Smooth muscle cell (in vitro differentiated cells): ENCODE data around the gene DBF4B. TPM values are rescaled to one million over a fixed set of nuclear protein-coding genes. Genes with fewer than 3 reads are reported as not detected.
A peak's percentile ranks its signal among the peaks of the same experiment; 100 is the strongest.

Experiments
- DNase-seq: peaks from one replicate; lab custom pipeline; 2025; ENCODE audit not compliant: unreplicated experiment; lab: John Stamatoyannopoulos, UW
- H2AFZ ChIP-seq: fragments of 200-600 bp; sonication (generic); 2 replicates; pipeline ENCODE4 v1.6.0; 2016; ENCODE audit warnings: antibody characterized with exemption, low read depth, mild to moderate bottlenecking
- H3F3A ChIP-seq: fragments of 200-600 bp; sonication (generic); 2 replicates; pipeline ENCODE4 v1.6.0; 2017; ENCODE audit warnings: antibody characterized with exemption, low read depth
- H3K27ac ChIP-seq: fragments of 200-600 bp; sonication (generic); 2 replicates; pipeline ENCODE4 v1.5.1; 2016; ENCODE audit warnings: low read depth, mild to moderate bottlenecking
- H3K27me3 ChIP-seq: fragments of 200-600 bp; sonication (generic); 2 replicates; pipeline ENCODE4 v1.6.1; 2016; ENCODE audit warnings: low read depth, mild to moderate bottlenecking
- H3K36me3 ChIP-seq: fragments of 200-600 bp; sonication (generic); 2 replicates; pipeline ENCODE4 v1.5.1; 2016; ENCODE audit warnings: low read depth
- H3K4me1 ChIP-seq: fragments of 200-600 bp; sonication (generic); 2 replicates; pipeline ENCODE4 v1.5.1; 2016; ENCODE audit warnings: low read depth
- H3K4me2 ChIP-seq: fragments of 200-600 bp; sonication (generic); 2 replicates; pipeline ENCODE4 v1.6.0; 2016; ENCODE audit warnings: mild to moderate bottlenecking
- H3K4me3 ChIP-seq: fragments of 200-600 bp; sonication (generic); 2 replicates; pipeline ENCODE4 v1.5.1; 2016; ENCODE audit warnings: mild to moderate bottlenecking
- H3K79me2 ChIP-seq: fragments of 200-600 bp; sonication (generic); 2 replicates; pipeline ENCODE4 v1.6.0; 2016; ENCODE audit warnings: low read depth, mild to moderate bottlenecking
- H3K9ac ChIP-seq: fragments of 200-600 bp; sonication (generic); 2 replicates; pipeline ENCODE4 v1.6.0; 2016; ENCODE audit warnings: low read depth
- H3K9me3 ChIP-seq: fragments of 200-600 bp; sonication (generic); replicated peaks from 2 replicates; pipeline ENCODE4 v1.5.1; 2016; ENCODE audit warnings: low read depth
- H4K20me1 ChIP-seq: fragments of 200-600 bp; sonication (generic); 2 replicates; pipeline ENCODE4 v1.6.0; 2016; ENCODE audit warnings: low read depth
- CTCF ChIP-seq: fragments of 200-600 bp; sonication (generic); IDR thresholded peaks from 2 replicates; pipeline ENCODE4 v1.5.1; 2017; ENCODE audit warnings: borderline replicate concordance, mild to moderate bottlenecking, antibody characterized with exemption; ENCODE audit not compliant: insufficient read depth, poor library complexity, severe bottlenecking
- WGBS: methylation state at CpG from one replicate; pipeline ENCODE4 v1.1.7; 2016; ENCODE audit warnings: low lambda C conversion rate; 5-methylcytosine and 5-hydroxymethylcytosine counted together
- polyA plus RNA-seq: library from polyadenylated mRNA; unstranded; fragments of >200 nt; fragmentation: Nextera tagmentation; extraction: Ambion mirVana; gene quantifications from 2 replicates; pipeline ENCODE4 v1.2.1, GENCODE V29; 2016
- total RNA-seq: library from RNA; depleted of rRNA; stranded (reverse); fragments of >200 nt; gene quantifications from 2 replicates; pipeline ENCODE4 v1.2.3, GENCODE V29; 2014

Gene DBF4B, protein sequence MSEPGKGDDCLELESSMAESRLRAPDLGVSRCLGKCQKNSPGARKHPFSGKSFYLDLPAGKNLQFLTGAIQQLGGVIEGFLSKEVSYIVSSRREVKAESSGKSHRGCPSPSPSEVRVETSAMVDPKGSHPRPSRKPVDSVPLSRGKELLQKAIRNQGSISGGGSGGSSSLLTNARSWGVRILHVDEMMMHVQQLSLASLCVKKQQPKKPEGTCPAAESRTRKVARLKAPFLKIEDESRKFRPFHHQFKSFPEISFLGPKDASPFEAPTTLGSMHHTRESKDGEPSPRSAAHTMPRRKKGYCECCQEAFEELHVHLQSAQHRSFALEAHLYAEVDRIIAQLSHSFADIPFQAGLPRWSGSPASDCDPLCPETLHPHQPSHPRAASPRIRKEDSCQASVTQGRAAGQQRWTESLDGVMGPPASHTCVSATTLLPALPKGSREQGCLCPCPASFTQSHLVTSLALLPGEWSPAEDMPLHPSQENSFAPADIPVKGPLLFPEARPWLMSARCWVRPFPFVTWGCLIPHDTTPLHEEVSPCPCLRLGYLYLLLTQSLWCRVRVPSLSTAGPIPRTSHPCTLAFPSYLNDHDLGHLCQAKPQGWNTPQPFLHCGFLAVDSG
- total RNA-seq, result 1.6 and 3.3 TPM in 2 replicates
- 2.7 and 4.1 TPM in 2 replicates for polyA plus RNA-seq

DNA sequence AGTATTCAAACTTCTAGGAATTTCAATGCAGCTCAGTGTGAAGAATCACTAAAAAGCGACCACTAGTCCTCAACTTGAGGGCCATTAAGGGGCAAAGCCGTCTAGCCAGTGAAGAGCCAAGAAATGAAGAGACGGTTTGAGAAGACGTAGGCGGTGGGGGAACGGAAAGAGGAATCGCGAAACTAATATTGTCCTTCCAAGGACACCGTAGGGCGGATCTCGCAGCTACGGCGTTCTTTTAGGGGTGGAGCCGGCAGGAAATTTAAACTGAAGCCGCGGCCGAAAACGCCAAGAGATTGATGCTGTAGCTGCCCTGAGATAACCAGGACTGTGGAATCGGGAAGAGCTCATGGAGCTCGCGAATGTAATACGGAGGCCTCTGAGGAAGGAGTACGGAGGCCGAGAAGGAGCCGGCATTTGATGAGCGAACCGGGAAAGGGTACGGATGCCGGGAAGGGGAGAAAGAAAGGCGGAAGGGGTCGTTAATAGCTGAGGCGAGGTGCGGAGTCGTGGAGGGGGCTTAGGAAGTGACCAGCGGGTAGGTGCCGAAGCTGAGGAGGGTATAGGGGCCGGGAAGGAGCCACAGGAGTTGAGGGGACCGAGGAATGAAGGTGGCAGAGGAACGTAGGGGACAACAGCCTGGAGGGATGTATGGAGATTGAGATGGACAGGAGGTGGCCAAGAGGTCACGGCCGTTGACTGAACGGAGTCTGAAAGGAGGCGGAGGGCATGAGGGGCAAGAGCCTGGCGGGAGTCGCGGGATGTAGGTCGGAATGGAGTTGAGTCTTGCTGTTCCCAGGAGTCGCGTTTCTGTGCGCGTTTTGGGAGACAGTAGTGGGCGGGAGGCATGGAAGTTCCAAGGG is at the start of gene DBF4B:
Gene DBF4B, plus strand, starts transcription at position 265 of the 863 bp plus-strand sequence. Its CDS starts 156 bp downstream, at position 421.
- Histone ChIP-seq H3K4me3 (peak within 1 kb of the TSS; percentile 85), H3K9ac (peak within 1 kb of the TSS; percentile 65), H4K20me1 (no peaks in the 10 kb centered on the region), H3K4me1 (peaks cover 18% of the 10 kb centered on the region), H2AFZ (peak within 1 kb of the TSS; percentile 88), H3K9me3 (no peaks in the 10 kb centered on the region), H3K4me2 (peak within 1 kb of the TSS; percentile 84), H3K27ac (peak within 1 kb of the TSS; percentile 57), H3K27me3 (no peaks in the 10 kb centered on the region), H3F3A (no peaks in the 10 kb centered on the region), H3K79me2 (peaks cover 19% of the 10 kb centered on the region), H3K36me3 (no peaks in the 10 kb centered on the region)
- TF ChIP-seq CTCF, result no peak
- WGBS, result 1% methylated on average over 52 of the region's 52 CpGs
- DNase-seq, result peak; percentile 25

DNA sequence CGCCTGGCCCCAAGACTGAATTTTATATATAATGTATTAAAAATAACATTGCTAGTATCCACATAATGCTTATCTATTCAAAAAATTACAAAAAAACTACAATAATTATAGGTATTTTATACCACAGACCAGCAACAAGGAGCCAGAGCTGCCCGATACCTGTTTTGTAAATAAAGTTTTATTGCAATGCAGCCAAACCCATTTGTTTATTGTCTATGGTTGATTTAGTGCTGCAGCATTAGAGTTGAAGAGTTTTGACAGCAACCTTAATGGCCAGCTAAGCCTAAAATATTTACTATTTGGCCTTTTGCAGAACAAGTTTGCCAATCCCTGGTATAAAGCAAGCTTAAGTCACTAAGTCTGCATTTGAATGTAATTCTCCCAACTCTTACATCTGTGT is 46.6 kb upstream of the DBF4B start:
- H3K4me3 ChIP-seq, result no peak overlapping the region
- no peak for DNase-seq
- no peaks in the 10 kb centered on the region for H3K9me3 ChIP-seq
- no peak overlapping the region for H3K9ac ChIP-seq
- no peaks in the 10 kb centered on the region for H3K4me1 ChIP-seq
- TF ChIP-seq CTCF, result no peak
- no peaks in the 10 kb centered on the region for H4K20me1 ChIP-seq
- H3K36me3 ChIP-seq, result no peaks in the 10 kb centered on the region
- peak overlapping the region; percentile 30 for H2AFZ ChIP-seq
- peaks cover 17% of the 10 kb centered on the region for H3K27me3 ChIP-seq
- no peak overlapping the region for H3K4me2 ChIP-seq
- H3K79me2 ChIP-seq, result no peaks in the 10 kb centered on the region
- peaks cover 3% of the 10 kb centered on the region for H3F3A ChIP-seq
- H3K27ac ChIP-seq, result no peak overlapping the region
- WGBS, result 88% methylated on average over 2 of the region's 2 CpGs

- no peaks in the 10 kb centered on the region for H3K4me1 ChIP-seq
- no peak overlapping the region for H3K9ac ChIP-seq
- whole genome bisulfite sequencing, result 88% methylated on average over 1 of the region's 1 CpG
- no peak for TF ChIP-seq CTCF
- DNase-seq, result no peak
- H4K20me1 ChIP-seq, result no peaks in the 10 kb centered on the region
- no peak overlapping the region for H3K4me2 ChIP-seq
- H3K27ac ChIP-seq, result no peak overlapping the region
- H3F3A ChIP-seq, result peaks cover 3% of the 10 kb centered on the region
- no peaks in the 10 kb centered on the region for H3K79me2 ChIP-seq
- no peaks in the 10 kb centered on the region for H3K9me3 ChIP-seq
- no peak overlapping the region for H2AFZ ChIP-seq
- no peak overlapping the region for H3K4me3 ChIP-seq
- no peaks in the 10 kb centered on the region for H3K36me3 ChIP-seq
- H3K27me3 ChIP-seq, result peaks cover 7% of the 10 kb centered on the region
Measured at GRCh38 chr17:44663095-44663494, 45.4 kb upstream of the DBF4B start.
